IPS DF 6.9 (cell line): ENCODE measurements around the gene WDR70.
"Not testable (repeated sequence)": the region's sequence is repeated elsewhere in the genome, so short reads cannot be mapped to it uniquely, and the experiment has no call there.

Experiments
- DNase-seq: peaks from one replicate; pipeline ENCODE4 v3.0.0-alpha.2; 2013; ENCODE audit warnings: low read depth, low spot score
- H3K27ac ChIP-seq: one replicate; pipeline ENCODE4 v1.5.1; 2013; ENCODE audit warnings: low read length, control low read depth
- H3K27me3 ChIP-seq: 2 replicates; pipeline ENCODE4 v1.6.1; 2013; ENCODE audit warnings: mild to moderate bottlenecking, low read length; ENCODE audit not compliant: control insufficient read depth, insufficient read depth
- H3K36me3 ChIP-seq: 2 replicates; pipeline ENCODE4 v1.6.1; 2013; ENCODE audit warnings: low read length; ENCODE audit not compliant: control insufficient read depth, insufficient read depth
- H3K4me1 ChIP-seq: 2 replicates; pipeline ENCODE4 v1.6.1; 2013; ENCODE audit warnings: low read length; ENCODE audit not compliant: control insufficient read depth, insufficient read depth
- H3K4me3 ChIP-seq: 2 replicates; pipeline ENCODE4 v1.5.1; 2013; ENCODE audit warnings: mild to moderate bottlenecking, low read length
- H3K9me3 ChIP-seq: 2 replicates; pipeline ENCODE4 v1.6.1; 2013; ENCODE audit warnings: low read length, inconsistent platforms; ENCODE audit not compliant: control insufficient read depth, insufficient read depth
- WGBS: extraction: QIAGEN DNeasy Blood & Tissue Kit; methylation state at CpG from one replicate; pipeline ENCODE4 v1.1.7; 2013; ENCODE audit warnings: mixed read lengths, missing lambda C conversion rate; ENCODE audit not compliant: insufficient read length, insufficient coverage; 5-methylcytosine and 5-hydroxymethylcytosine counted together

Gene WDR70

DNA sequence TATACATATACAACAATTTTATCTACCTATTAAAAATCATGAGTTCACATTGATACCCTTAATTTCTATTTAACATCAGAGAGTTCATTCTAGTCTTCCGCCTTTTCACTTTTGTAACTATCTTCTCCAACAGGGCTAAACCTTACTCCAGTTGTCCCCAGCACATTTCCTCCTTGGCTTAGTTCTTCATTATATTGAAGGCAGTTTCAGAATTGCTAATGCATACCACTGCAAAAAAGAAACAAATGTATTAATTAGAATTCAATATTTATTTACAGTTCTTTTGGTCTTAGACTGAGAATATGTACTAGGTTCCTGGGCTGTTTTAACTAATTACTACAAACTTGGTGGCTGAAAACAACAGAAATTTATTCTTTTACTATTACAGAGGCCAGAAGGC, 132.5 kb downstream of the WDR70 start:
- Histone ChIP-seq H3K36me3 (no peaks in the 10 kb centered on the region), H3K4me1 (no peaks in the 10 kb centered on the region), H3K27me3 (no peaks in the 10 kb centered on the region), H3K4me3 (no peak overlapping the region), H3K27ac (no peak overlapping the region), H3K9me3 (no peaks in the 10 kb centered on the region)
- no CpG with 5 or more reads among the region's 1 CpG for WGBS
- no peak for DNase-seq

- no peaks in the 10 kb centered on the region for H3K9me3 ChIP-seq
These were observed 135.8 kb downstream of the WDR70 start for GRCh38 chr5:37514946-37515345.

GRCh38 chr5:37517686-37518085, 138.6 kb downstream of the WDR70 start:
- no CpG with 5 or more reads among the region's 3 CpGs for WGBS
- Histone ChIP-seq H3K4me3 (no peak overlapping the region), H3K36me3 (no peaks in the 10 kb centered on the region), H3K27ac (no peak overlapping the region), H3K27me3 (no peaks in the 10 kb centered on the region), H3K4me1 (no peaks in the 10 kb centered on the region), H3K9me3 (no peaks in the 10 kb centered on the region; the same call in 1 of the 2 replicates)
- DNase-seq: no peak

More at GRCh38 chr5:37514946-37515345, 135.8 kb downstream of the WDR70 start:
- no peak for DNase-seq
- H3K4me1 ChIP-seq: no peaks in the 10 kb centered on the region
- H3K27ac ChIP-seq: no peak overlapping the region
- H3K4me3 ChIP-seq: no peak overlapping the region
- H3K36me3 ChIP-seq: no peaks in the 10 kb centered on the region
- no CpG with 5 or more reads among the region's 1 CpG for WGBS
- H3K27me3 ChIP-seq: no peaks in the 10 kb centered on the region

DNA sequence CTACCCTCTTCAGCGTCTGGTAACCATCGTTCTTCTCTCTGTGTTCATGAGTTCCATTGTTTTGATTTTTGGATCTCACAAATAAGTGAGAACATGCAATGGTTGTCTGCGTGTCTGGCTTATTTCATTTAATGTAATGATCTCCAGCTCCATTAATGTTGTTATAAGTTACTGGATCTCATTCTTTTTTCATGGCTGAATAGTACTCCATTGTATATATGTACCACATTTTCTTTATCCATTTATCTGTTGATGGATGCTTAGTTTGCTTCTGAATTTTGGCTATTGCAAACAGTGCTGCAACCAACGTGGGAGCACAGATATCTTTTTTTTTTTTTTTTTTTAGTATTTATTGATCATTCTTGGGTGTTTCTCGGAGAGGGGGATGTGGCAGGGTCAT, 139.2 kb downstream of the WDR70 start:
- not testable (repeated sequence) for H3K36me3 ChIP-seq, H3K27me3 ChIP-seq, H3K27ac ChIP-seq, H3K4me1 ChIP-seq, H3K4me3 ChIP-seq, DNase-seq, H3K9me3 ChIP-seq
- 100% methylated on average over 2 of the region's 5 CpGs for WGBS

DNA sequence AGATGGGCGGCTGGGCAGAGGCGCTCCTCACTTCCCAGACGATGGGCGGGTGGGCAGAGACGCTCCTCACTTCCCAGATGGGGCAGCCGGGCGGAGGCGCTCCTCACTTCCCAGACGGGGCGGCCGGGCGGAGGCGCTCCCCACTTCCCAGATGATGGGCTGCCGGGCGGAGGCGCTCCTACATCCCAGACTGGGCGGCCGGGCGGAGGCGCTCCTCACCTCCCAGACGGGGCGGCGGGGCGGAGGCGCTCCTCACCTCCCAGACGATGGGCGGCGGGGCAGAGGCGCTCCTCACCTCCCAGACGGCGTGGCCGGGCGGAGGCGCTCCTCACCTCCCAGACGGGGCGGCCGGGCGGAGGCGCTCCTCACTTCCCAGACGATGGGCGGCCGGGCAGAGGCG, 140.2 kb downstream of the WDR70 start:
- no peak overlapping the region for H3K4me3 ChIP-seq
- no peaks in the 10 kb centered on the region for H3K4me1 ChIP-seq
- H3K27me3 ChIP-seq: no peaks in the 10 kb centered on the region
- WGBS: no CpG with 5 or more reads among the region's 43 CpGs
- no peak for DNase-seq
- no peaks in the 10 kb centered on the region for H3K36me3 ChIP-seq
- no peak overlapping the region for H3K27ac ChIP-seq
- no peaks in the 10 kb centered on the region; the same call in 1 of the 2 replicates for H3K9me3 ChIP-seq

DNA sequence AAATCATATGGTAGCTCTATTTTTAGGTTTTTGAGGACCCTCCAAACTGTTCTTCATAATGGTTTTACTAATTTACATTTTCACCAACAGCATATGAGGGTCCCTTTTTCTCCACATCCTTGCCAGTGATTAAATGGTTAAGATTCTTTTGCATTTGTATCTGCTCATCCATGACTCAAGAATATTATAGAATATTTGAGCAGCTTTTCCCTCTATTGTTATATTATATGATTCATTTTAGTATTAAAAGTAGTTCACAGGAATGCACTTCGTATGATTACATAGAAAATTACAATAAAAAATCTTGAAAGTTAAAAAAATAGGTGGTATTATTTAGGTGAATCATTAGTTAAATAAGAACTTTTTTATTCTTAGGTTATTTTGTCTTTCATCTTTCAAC, 140.7 kb downstream of the WDR70 start:
- WGBS: no CpG with 5 or more reads among the region's 1 CpG
- no peaks in the 10 kb centered on the region for H3K36me3 ChIP-seq
- no peaks in the 10 kb centered on the region for H3K27me3 ChIP-seq
- H3K4me3 ChIP-seq: no peak overlapping the region
- H3K27ac ChIP-seq: no peak overlapping the region
- no peaks in the 10 kb centered on the region for H3K4me1 ChIP-seq
- no peak for DNase-seq
- H3K9me3 ChIP-seq: no peaks in the 10 kb centered on the region; the same call in 1 of the 2 replicates

DNA sequence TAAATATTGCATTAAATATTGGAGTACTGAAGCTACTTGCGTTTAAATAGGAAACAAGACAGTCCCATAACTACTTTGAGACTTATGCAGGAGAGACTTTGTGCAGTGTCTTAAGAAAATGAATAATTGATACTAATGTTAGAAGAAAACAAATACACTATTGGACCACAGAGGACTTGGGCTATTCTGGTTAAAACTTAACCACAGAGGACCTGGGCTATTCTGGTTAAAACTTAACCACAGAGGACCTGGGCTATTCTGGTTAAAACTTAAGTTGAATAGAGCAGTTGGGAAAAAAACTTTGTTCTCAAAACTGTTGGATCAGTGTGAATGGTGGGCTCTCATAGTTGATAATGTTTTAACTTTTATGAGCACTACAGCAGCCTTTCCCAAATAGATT, 141.7 kb downstream of the WDR70 start:
- no peak overlapping the region for H3K4me3 ChIP-seq
- no peak for DNase-seq
- H3K9me3 ChIP-seq: no peaks in the 10 kb centered on the region; the same call in 1 of the 2 replicates
- no peaks in the 10 kb centered on the region for H3K4me1 ChIP-seq
- no peak overlapping the region for H3K27ac ChIP-seq
- H3K27me3 ChIP-seq: no peaks in the 10 kb centered on the region
- H3K36me3 ChIP-seq: no peaks in the 10 kb centered on the region
- WGBS: no CpG with 5 or more reads among the region's 1 CpG

- H3K36me3 ChIP-seq: no peaks in the 10 kb centered on the region
- no peak overlapping the region for H3K27ac ChIP-seq
- no peak for DNase-seq
- H3K4me3 ChIP-seq: no peak overlapping the region
- no peaks in the 10 kb centered on the region for H3K9me3 ChIP-seq
- H3K27me3 ChIP-seq: no peaks in the 10 kb centered on the region
- H3K4me1 ChIP-seq: no peaks in the 10 kb centered on the region
- WGBS: no CpG with 5 or more reads among the region's 13 CpGs
These were observed 154.0 kb downstream of the WDR70 start for GRCh38 chr5:37532976-37533740.

DNA sequence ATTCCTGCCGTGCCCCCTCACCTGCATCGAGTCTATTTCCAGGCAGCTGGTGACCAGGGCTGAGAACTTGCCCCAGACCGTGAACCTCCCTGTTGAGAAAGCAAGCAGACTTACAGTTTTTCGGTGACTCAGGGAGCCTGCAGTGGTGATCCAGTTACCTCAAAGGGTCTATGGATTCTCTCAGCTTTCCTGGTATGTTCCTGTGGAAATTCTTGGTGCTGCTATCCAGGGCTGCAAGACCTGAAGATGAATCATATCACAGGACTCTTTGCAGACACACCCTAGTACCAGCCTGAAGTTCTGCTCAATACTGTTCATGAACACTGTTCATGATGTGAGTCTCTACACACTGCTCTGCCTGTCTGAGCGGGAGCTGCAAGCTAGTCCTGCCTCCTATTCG, 154.7 kb downstream of the WDR70 start:
- no peak for DNase-seq
- no CpG with 5 or more reads among the region's 6 CpGs for WGBS
- H3K27me3 ChIP-seq: no peaks in the 10 kb centered on the region
- no peaks in the 10 kb centered on the region for H3K4me1 ChIP-seq
- no peak overlapping the region for H3K4me3 ChIP-seq
- H3K36me3 ChIP-seq: no peaks in the 10 kb centered on the region
- no peaks in the 10 kb centered on the region for H3K9me3 ChIP-seq
- H3K27ac ChIP-seq: no peak overlapping the region

GRCh38 chr5:37539459-37539858, 160.3 kb downstream of the WDR70 start:
- H3K4me1 ChIP-seq: no peaks in the 10 kb centered on the region
- H3K27me3 ChIP-seq: no peaks in the 10 kb centered on the region
- H3K9me3 ChIP-seq: no peaks in the 10 kb centered on the region
- H3K4me3 ChIP-seq: no peak overlapping the region
- H3K36me3 ChIP-seq: no peaks in the 10 kb centered on the region
- no peak overlapping the region for H3K27ac ChIP-seq
- DNase-seq: no peak
- WGBS: no CpG with 5 or more reads among the region's 3 CpGs

DNA sequence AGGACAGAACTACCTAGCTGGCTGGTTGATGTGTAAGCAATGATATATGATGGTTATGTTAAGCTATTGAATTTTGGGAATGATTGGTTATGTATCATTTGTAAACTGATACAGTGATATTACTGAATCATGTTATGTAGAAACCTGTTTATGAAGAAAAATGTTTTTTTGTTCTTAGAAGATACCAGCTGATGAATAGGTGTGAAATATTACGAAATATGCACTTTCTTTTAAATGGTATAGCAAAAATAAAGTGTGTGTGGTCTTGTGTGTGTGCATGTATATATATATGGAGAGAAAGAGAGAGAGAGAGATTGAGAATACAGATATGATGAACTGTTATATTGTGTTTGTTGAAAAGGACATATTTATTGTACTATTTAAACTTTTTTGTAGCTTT, 164.1 kb downstream of the WDR70 start:
- no peaks in the 10 kb centered on the region for H3K4me1 ChIP-seq
- H3K9me3 ChIP-seq: no peaks in the 10 kb centered on the region
- no peaks in the 10 kb centered on the region for H3K36me3 ChIP-seq
- H3K4me3 ChIP-seq: no peak overlapping the region
- no peaks in the 10 kb centered on the region for H3K27me3 ChIP-seq
- no CpG with 5 or more reads among the region's 1 CpG for WGBS
- H3K27ac ChIP-seq: no peak overlapping the region
- no peak for DNase-seq
